RCC 7860 (cell line): ENCODE data around the gene USP35.

ENCODE experiments used
- DNase-seq: peaks from one replicate; pipeline ENCODE4 v3.0.0-alpha.2; 2015; ENCODE audit warnings: low spot score
- FAIRE-seq: peaks from 2 replicates; lab custom pipeline; 2012; peaks lifted over from hg19 to GRCh38; lab: Jason Lieb, UNC

Gene USP35

DNA sequence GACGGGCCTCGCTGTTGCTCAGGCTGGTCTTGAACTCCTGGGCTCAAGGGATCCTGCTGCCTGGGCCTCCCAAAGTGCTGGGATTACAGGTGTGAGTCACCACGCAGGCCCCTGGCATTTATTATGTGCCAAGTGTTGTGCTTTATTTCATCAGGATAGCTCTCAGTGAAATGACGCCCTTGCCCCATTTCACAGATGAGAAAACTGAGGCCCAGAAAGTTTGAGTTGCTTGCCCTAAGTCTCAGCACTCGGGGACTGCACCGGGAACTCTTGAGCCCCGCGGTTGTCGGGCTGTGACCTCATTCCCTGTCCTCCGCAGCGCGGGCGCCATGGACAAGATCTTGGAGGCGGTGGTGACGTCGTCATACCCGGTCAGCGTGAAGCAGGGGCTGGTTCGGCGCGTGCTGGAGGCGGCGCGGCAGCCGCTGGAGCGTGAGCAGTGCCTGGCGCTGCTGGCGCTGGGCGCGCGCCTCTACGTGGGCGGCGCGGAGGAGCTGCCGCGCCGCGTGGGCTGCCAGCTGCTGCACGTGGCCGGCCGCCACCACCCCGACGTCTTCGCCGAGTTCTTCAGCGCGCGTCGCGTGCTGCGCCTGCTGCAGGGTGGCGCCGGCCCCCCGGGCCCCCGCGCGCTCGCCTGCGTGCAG, 7.3 kb downstream of the USP35 start:
- FAIRE-seq (no peak), DNase-seq (no peak)

GRCh38 chr11:78196661-78197091, 8.0 kb downstream of the USP35 start:
- DNase-seq (no peak), FAIRE-seq (no peak)

GRCh38 chr11:78197816-78198215, 9.1 kb downstream of the USP35 start:
- FAIRE-seq, result no peak
- DNase-seq, result no peak

GRCh38 chr11:78199015-78199652, 10.4 kb downstream of the USP35 start:
- DNase-seq, result no peak
- no peak for FAIRE-seq

GRCh38 chr11:78199653-78200015, 10.9 kb downstream of the USP35 start:
- no peak for FAIRE-seq
- DNase-seq, result no peak

DNA sequence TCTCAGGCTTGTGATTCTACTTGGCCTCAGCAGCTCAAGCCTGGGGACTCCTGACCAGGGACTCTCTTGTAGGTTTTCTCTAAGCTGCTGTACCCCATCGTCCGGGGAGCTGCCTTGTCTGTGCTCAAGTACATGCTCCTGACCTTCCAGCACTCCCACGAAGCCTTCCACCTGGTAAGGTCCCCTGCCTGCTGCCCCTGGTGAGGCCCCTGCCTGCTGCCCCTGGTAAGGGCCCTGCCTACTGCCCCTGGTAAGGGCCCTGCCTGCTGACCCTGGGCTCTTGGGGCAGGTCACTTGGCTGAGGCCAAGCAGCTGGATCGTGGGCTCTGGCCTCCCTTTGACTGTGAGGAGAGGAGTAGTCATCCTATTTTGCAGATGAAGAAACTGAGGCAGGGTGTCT, 11.3 kb downstream of the USP35 start:
- FAIRE-seq (no peak), DNase-seq (no peak)

DNA sequence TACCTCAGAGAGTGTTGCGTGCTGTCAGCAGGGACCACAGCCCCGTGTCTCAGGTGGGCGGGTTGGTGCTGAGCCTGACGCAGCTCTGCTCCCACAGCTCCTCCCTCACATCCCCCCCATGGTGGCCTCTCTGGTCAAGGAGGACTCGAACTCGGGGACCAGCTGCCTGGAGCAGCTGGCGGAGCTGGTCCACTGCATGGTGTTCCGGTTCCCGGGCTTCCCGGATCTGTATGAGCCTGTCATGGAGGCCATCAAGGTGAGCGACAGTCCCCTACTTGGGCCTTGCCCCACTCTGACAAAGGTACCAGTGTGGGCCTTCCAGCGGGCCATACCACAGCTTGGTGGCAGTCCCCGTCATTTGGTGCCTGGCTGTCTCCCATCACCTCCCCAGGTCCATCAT, 11.8 kb downstream of the USP35 start:
- DNase-seq (no peak), FAIRE-seq (no peak)

DNA sequence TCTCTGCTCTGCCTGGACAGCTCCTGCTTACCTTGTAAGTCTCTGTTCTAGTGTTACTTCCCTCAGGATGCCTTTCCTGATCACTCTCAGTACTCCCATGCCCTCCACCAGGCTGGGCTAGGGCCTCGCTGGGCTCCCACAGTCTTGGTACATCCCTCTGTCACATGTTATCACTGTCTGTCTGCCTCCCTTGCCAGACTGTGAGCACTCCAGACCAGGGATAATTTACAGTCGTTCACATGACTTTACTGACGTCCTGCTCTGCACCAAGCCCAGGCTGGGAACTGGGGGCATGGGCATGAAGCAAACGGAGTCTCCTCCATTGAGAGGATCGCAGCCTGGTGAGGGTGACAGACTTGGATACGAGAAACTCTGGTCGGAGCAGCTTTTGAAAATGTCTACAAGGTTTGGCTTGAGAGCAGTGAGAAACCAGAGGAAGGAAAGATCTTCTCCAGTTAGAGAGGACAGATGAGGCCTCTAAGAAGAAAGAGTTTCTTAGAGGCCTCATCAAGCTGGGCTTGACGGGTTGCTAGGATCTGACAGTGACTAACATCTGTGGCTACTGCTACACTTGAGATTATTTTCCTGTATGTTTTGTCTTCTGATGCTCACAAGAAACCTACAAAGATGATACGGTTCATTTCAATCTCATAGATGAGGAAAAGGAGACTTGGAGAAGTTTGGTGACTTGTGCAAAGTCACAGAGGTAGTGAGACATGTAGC, 12.5 kb downstream of the USP35 start:
- DNase-seq (no peak), FAIRE-seq (no peak)

DNA sequence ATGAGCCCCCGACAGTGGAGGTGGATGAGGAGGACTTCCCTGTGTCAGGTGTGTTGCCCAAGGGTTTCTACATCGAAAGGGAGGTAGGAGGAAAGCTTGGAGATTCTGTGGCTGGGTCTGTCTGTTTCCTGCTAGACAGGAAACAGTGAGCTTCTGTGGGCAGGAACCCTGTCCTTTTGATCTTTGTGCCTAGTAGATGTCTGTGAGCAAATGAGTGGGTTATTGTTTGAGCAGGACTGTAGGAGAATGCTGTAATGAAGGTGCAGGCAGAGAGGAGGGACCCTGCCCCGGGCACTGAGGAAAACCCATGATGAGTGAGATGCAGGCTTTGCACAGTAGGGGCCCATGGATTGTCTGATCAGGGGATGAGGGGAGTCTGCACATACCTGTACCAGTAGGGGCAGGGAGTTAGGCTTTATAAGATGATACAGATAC, 14.0 kb downstream of the USP35 start:
- no peak for DNase-seq
- no peak for FAIRE-seq

DNA sequence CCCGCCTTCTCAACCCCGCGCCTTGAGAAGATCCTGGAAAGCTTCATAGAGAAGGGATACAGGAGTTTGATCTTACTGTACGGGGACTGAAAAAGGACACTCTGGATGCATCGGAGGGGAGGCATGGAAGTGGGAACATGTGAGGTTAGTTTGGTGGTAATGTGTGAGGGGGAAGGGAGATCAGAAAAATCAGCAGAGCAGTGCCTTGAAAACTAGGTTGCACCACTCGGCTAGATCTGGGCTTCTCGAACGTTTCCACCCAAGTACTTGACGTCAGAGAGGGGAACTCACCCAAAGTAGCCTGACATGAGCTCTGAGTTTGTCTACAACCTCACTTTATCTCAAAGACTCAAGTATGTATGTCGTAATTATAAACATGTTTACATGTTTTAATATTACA, 14.5 kb downstream of the USP35 start:
- DNase-seq (no peak), FAIRE-seq (no peak)

DNA sequence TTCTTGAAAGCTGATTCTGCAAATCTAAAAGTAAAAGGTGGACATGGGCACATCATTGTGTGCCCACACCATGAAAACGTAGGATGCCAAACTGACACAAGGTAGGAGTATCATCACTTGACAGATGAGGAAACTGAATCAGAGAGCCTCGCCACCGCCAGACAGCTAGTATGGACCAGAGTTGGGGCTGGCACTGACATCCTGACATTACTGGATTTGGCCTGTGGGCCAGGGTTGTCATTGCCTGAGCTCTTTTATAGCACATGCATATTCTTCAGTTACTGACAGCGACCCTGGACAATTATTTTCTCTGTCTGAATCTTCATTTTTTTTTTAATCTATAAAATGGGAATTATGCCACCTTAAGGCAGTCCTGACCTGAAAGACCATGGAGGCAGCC, 16.5 kb downstream of the USP35 start:
- no peak for FAIRE-seq
- DNase-seq, result no peak

DNA sequence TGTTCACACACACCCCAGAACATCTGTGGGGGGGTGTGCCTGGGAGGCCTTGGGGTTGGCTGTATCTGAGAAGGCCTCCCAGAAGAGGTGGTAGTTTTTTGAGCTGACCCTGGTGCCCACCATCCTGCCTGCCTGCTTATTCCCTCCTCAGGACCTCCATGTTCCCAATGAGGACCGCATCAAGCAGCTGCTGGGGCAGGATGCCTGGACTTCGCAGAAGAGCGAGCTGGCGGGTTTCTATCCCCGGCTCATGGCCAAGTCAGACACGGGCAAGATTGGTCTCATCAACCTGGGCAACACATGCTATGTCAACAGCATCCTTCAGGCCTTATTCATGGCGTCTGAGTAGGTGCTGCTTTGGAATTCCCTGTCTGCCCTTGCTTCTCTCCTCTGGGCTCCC, 17.0 kb downstream of the USP35 start:
- FAIRE-seq, result no peak
- DNase-seq, result no peak

DNA sequence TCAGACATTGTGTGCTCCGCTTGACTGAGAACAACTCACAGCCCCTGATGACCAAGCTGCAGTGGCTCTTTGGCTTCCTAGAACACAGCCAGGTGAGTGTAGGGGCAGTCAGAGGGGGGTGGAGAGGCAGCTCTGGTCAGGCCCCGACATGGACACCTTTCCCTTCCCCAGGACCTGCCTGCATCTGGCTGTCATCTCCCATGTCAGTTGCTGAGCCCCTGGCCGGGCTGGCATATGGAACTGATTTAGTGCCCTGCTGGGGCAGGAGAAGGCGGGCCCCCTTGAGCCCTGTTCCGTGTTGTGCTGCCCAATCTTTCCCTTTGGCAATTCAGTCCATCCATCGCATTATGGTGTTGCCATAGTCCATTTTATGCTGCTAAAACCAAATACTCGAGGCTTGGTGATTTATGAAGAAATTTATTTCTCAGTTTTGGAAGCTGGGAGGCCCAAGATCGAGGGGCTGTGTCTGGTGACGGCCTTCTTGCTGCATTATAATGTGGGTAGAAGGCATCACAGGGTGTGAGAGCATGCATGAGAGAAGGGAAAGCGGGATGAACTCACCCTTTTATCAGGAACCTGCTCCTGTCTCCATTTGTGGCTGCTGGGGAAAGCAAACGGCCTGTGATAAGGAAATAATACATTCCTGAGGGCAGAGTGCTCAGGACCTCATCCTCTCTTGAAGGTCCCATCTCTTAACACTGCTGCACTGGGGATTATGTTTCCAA, 19.0 kb downstream of the USP35 start:
- no peak for DNase-seq
- no peak for FAIRE-seq

DNA sequence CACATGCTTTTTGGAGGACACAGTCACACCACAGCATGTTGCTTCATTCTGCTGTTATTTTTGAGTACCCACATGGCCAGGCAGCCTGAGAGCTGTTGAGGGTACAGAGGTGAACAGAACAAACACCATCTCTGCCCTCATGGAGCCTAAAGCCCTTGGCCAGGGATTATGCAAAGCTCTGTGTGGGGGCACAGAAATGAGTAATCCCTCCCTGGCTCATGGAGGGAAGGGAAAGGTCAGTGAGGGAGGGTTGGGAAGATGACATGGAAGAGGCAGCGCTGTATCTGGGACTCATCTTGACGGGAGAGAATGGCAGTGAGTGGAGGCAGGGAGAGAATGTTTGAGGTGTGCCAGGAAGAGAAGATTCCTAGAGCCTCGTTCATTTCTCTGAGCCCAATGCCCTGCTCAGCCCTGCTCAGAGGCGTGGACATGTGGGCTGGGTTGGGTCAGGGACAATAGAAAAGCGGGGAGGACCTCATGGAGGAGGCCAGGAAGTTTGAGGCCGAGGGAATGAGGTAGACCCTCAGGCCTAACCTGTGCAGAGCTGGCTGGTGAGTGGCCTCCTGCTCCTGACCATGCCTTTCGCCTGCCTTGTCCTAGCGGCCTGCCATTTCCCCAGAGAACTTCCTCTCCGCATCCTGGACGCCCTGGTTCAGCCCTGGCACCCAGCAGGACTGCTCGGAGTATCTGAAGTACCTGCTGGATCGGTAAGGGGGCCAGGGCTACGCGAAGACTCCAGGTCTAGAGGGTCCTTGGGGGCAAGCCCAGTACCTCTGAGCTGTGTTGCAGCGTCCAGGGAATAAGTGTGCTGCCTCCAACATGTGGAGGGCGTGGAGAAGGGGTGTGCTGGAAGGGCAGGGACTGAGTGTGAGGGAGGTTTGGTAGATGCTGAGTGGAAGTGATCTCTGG, 19.8 kb downstream of the USP35 start:
- DNase-seq (no peak), FAIRE-seq (no peak)

DNA sequence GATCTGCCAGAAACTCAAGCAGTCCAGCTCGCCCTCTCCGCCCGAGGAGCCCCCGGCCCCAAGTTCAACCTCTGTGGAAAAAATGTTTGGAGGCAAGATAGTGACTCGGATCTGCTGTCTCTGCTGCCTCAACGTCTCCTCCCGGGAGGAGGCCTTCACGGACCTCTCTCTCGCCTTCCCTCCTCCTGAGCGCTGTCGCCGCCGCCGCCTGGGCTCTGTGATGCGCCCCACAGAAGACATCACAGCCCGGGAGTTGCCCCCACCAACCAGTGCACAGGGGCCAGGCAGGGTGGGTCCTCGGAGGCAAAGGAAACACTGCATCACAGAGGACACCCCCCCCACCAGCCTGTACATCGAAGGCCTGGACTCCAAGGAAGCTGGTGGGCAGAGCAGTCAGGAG, 20.8 kb downstream of the USP35 start:
- DNase-seq, result no peak
- no peak for FAIRE-seq

DNA sequence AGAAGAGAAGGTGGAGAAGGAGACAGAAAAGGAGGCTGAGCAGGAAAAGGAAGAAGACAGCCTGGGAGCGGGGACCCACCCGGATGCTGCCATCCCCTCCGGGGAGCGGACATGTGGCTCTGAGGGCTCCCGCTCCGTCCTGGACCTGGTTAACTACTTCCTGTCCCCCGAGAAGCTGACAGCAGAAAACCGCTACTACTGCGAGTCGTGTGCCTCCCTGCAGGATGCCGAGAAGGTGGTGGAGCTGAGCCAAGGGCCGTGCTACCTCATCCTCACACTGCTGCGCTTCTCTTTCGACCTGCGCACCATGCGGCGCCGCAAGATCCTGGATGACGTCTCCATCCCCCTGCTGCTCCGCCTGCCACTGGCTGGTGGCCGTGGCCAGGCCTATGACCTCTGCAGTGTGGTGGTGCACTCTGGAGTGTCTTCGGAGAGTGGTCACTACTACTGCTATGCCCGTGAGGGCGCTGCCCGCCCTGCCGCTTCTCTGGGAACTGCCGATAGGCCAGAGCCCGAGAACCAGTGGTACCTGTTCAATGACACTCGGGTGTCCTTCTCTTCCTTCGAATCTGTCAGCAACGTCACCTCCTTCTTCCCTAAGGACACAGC, 21.4 kb downstream of the USP35 start:
- DNase-seq, result no peak
- no peak for FAIRE-seq

DNA sequence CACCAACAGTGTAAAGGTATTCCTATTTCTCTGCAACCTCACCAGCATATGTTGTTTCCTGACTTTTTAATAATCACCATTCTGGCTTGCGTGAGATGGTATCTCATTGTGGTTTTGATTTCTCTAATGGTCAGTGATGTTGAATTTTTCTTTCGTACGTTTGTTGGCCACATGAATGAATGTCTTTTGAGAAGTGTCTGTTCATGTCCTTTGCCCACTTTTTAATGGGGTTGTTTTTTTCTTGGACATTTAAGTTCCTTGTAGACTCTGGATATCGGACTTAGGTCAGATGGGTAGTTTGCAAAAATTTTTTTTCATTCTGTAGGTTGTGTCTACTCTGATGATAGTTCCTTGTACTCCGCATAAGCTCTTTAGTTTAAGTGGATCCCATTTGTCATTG, 22.8 kb downstream of the USP35 start:
- FAIRE-seq (no peak), DNase-seq (no peak)

- FAIRE-seq (no peak), DNase-seq (no peak)
Observed at GRCh38 chr11:78212586-78213371, 24.1 kb downstream of the USP35 start.

DNA sequence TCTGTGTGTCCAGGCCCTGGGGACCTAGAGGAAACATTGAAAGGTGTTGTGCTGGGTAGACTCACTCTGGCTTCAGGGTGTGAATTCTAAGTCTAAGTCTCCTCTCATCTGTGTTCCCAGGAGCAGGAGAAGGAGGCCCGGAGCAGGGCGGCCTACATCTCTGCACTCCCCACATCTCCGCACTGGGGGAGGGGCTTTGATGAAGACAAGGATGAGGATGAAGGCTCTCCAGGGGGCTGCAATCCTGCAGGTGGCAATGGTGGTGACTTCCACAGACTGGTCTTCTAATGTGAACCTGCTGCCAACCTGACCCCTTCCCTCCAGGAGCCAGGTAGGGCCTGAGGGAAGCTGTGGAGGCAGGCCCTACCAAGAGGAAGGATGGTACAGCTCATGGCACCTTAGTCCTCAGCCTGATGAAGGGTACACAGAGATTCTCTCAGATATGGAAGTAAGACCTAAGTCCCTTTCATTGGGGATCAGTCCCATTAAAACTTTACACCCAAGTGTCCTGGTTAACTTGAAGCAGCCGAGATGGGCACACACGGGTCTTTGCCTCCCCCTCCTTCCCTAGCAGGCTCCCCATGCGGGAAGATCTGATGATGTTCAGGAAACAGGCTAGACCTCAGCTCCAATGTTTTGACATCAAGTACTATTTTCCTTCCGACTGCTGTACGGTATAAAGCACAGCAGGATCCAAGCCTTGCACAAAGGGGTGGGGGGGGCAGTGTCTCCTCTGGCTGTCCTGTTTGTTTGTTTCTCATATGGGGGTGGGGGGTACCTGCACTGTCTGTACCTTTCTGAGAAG, 25.0 kb downstream of the USP35 start:
- no peak for FAIRE-seq
- no peak for DNase-seq
